ENCODE results near the gene UGT2B17.
"Not testable (repeated sequence)": the region's sequence is repeated elsewhere in the genome, so short reads cannot be mapped to it uniquely, and the experiment has no call there.

The UGT2B17 gene

GRCh38 chr4:68576272-68577125 is at the start of gene UGT2B17:
TSS of gene UGT2B17 (minus strand) at chr4:68576322. CDS start at chr4:68568484, 7,838 bp downstream.
- DNase-seq = no peak

- DNase-seq = not testable (repeated sequence)
These were observed 46.6 kb upstream of the UGT2B17 start for GRCh38 chr4:68622731-68623130.

- DNase-seq = no peak
These were observed 41.0 kb upstream of the UGT2B17 start for GRCh38 chr4:68617003-68617698.

GRCh38 chr4:68615699-68616422 is 39.7 kb upstream of the UGT2B17 start:
- no peak for DNase-seq

- no peak for DNase-seq
These were observed 37.6 kb upstream of the UGT2B17 start for GRCh38 chr4:68613752-68614151.

GRCh38 chr4:68606240-68606639 is 30.1 kb upstream of the UGT2B17 start:
- DNase-seq = no peak

GRCh38 chr4:68599150-68599549 is 23.0 kb upstream of the UGT2B17 start:
- no peak for DNase-seq

- DNase-seq = no peak
These were observed 21.4 kb upstream of the UGT2B17 start for GRCh38 chr4:68597482-68597881.

GRCh38 chr4:68594678-68595077 is 18.6 kb upstream of the UGT2B17 start:
- no peak for DNase-seq

GRCh38 chr4:68593112-68593511 is 17.0 kb upstream of the UGT2B17 start:
- DNase-seq = no peak

GRCh38 chr4:68592673-68593072 is 16.6 kb upstream of the UGT2B17 start:
- DNase-seq = no peak

- no peak for DNase-seq
These were observed 15.1 kb upstream of the UGT2B17 start for GRCh38 chr4:68591204-68591603.

- no peak for DNase-seq
These were observed 13.7 kb upstream of the UGT2B17 start for GRCh38 chr4:68589790-68590189.

GRCh38 chr4:68582339-68582717 is 6.2 kb upstream of the UGT2B17 start:
- no peak for DNase-seq

GRCh38 chr4:68581383-68582338 is 5.5 kb upstream of the UGT2B17 start:
- DNase-seq = no peak

- no peak for DNase-seq
These were observed 1.5 kb upstream of the UGT2B17 start for GRCh38 chr4:68577590-68577989.

GRCh38 chr4:68575636-68576035 is 486 bp downstream of the UGT2B17 start:
- DNase-seq = not testable (repeated sequence)

GRCh38 chr4:68575081-68575480 is 1.0 kb downstream of the UGT2B17 start:
- DNase-seq = no peak

- no peak for DNase-seq
These were observed 3.4 kb downstream of the UGT2B17 start for GRCh38 chr4:68572653-68573170.

GRCh38 chr4:68570122-68570507 is 6.0 kb downstream of the UGT2B17 start:
- DNase-seq = no peak

GRCh38 chr4:68569466-68570121 is 6.5 kb downstream of the UGT2B17 start:
- DNase-seq = no peak

GRCh38 chr4:68569036-68569435 is 7.1 kb downstream of the UGT2B17 start:
- DNase-seq = not testable (repeated sequence)

All from NCI-H1092 treated with DMSO at 0.1 percent for 48 hours (cell line).